Natural killer cell (primary cell): ENCODE results near the gene TRIM37. TPM values are rescaled to one million over a fixed set of nuclear protein-coding genes. Genes with fewer than 3 reads are reported as not detected.
A peak's percentile ranks its signal among the peaks of the same experiment; 100 is the strongest.

Source experiments
- ATAC-seq, 3 donors: fragments of 150-1000 bp in 2 of 3; fragments of 200-7000 bp in 1 of 3; cut with Tn5 transposase; 1 replicate in 1 of 3; 2 replicates in 2 of 3; pipeline ENCODE4 v1.10.0; 2021; ENCODE audit warnings: mild to moderate bottlenecking in 2 of 3, moderate library complexity in 2 of 3
- DNase-seq, 2 donors: peaks; one replicate each; pipeline versions ENCODE4 v3.0.0 to v3.0.0-alpha.2; 2013 to 2021; ENCODE audit warnings: mixed read lengths in 1 of 2
- H3K27ac ChIP-seq: one replicate; pipeline ENCODE4 v1.5.1; 2013; ENCODE audit warnings: mild to moderate bottlenecking, low read length
- H3K27me3 ChIP-seq: one replicate; pipeline ENCODE4 v1.6.1; 2013; ENCODE audit warnings: low read length; ENCODE audit not compliant: control insufficient read depth, insufficient read depth
- H3K36me3 ChIP-seq: one replicate; pipeline ENCODE4 v1.6.1; 2013; ENCODE audit warnings: low read length; ENCODE audit not compliant: control insufficient read depth, insufficient read depth
- H3K4me1 ChIP-seq: one replicate; pipeline ENCODE4 v1.6.1; 2013; ENCODE audit warnings: low read length; ENCODE audit not compliant: control insufficient read depth, insufficient read depth
- H3K4me3 ChIP-seq: one replicate; pipeline ENCODE4 v1.5.1; 2013; ENCODE audit warnings: low read length
- H3K9me3 ChIP-seq: one replicate; pipeline ENCODE4 v1.6.1; 2013; ENCODE audit warnings: low read length; ENCODE audit not compliant: control insufficient read depth, insufficient read depth
- H3K27ac Mint-ChIP-seq, 2 donors: one replicate each; pipeline ENCODE4 v1.8.0; 2022; ENCODE audit warnings: mild to moderate bottlenecking in 2 of 2, mixed read lengths in 2 of 2, moderate library complexity in 1 of 2
- H3K27me3 Mint-ChIP-seq, 2 donors: one replicate each; pipeline ENCODE4 v1.8.0; 2022; ENCODE audit warnings: low read depth in 2 of 2, mixed read lengths in 2 of 2
- H3K36me3 Mint-ChIP-seq: one replicate; pipeline ENCODE4 v1.8.0; 2022; ENCODE audit warnings: mixed read lengths
- H3K4me1 Mint-ChIP-seq, 2 donors: one replicate each; pipeline ENCODE4 v1.8.0; 2022; ENCODE audit warnings: mixed read lengths in 2 of 2
- H3K4me3 Mint-ChIP-seq: one replicate; pipeline ENCODE4 v1.8.0; 2022; ENCODE audit warnings: mild to moderate bottlenecking, moderate library complexity, mixed read lengths
- H3K9me3 Mint-ChIP-seq, 2 donors: one replicate each; pipeline ENCODE4 v1.8.0; 2022; ENCODE audit warnings: mixed read lengths in 2 of 2
- WGBS: methylation state at CpG from one replicate; pipeline ENCODE4 v1.1.7; 2013; ENCODE audit warnings: missing lambda C conversion rate; ENCODE audit not compliant: insufficient coverage; 5-methylcytosine and 5-hydroxymethylcytosine counted together
- intact Hi-C: fragments of 100-400 bp; cut with micrococcal nuclease; formaldehyde crosslinking; loops from one replicate; pipeline ENCODE4 v1.14.2; 2022
- total RNA-seq, 4 donors: library from RNA; stranded (reverse); fragments of 120-200 nt in 1 of 4; gene quantifications; one replicate each; pipeline versions ENCODE4 v1.2.3 to v1.2.4, GENCODE V29; 2013 to 2022
- TF ChIP-seq, protein P1 (sequence below): fragments of 200-600 bp; IDR thresholded peaks from one replicate; pipeline ENCODE4 v1.8.0; 2022; ENCODE audit warnings: antibody characterized with exemption

The TRIM37 gene
- total RNA-seq, 3 donors from 2014 or later (not counting 1 experiment from before 2014, with no cell fraction given): 20.4 to 26.1 (median 21.9) TPM

DNA sequence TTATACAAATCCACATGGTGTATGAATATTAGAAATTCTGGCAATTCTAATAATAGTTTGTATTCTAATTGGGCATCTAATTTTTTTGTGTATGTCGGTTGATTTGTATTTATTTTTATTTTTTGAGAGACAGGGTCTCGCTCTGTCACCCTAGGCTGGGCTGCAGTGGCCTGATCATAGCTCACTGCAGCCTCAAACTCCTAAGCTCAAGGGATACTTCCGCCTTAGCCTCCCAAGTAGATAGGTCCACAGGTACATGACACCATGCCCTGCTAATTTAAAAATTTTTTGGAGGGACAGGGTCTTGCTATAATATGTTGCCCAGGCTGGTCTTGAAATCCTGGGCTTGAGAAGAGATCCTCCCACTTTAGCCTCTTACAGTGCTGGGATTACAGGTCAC lies 104.6 kb downstream of the TRIM37 start:
- Histone ChIP-seq H3K4me3 (no peak overlapping the region), H3K4me1 (peaks cover 6% of the 10 kb centered on the region), H3K27me3 (no peaks in the 10 kb centered on the region), H3K27ac (peak overlapping the region; percentile 71), H3K36me3 (peaks cover 18% of the 10 kb centered on the region), H3K9me3 (no peaks in the 10 kb centered on the region)
- ATAC-seq: no peak
- TF ChIP-seq, protein P1, sequence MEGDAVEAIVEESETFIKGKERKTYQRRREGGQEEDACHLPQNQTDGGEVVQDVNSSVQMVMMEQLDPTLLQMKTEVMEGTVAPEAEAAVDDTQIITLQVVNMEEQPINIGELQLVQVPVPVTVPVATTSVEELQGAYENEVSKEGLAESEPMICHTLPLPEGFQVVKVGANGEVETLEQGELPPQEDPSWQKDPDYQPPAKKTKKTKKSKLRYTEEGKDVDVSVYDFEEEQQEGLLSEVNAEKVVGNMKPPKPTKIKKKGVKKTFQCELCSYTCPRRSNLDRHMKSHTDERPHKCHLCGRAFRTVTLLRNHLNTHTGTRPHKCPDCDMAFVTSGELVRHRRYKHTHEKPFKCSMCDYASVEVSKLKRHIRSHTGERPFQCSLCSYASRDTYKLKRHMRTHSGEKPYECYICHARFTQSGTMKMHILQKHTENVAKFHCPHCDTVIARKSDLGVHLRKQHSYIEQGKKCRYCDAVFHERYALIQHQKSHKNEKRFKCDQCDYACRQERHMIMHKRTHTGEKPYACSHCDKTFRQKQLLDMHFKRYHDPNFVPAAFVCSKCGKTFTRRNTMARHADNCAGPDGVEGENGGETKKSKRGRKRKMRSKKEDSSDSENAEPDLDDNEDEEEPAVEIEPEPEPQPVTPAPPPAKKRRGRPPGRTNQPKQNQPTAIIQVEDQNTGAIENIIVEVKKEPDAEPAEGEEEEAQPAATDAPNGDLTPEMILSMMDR: no peak
- peaks cover 17% of the 10 kb centered on the region for H3K36me3 Mint-ChIP-seq
- whole genome bisulfite sequencing: 86% methylated on average over 3 of the region's 3 CpGs
- H3K27me3 Mint-ChIP-seq: no peaks in the 10 kb centered on the region
- intact Hi-C loops: no loop called here
- no peaks in the 10 kb centered on the region for H3K9me3 Mint-ChIP-seq
- H3K4me3 Mint-ChIP-seq: no peak overlapping the region
- H3K27ac Mint-ChIP-seq: peak overlapping the region in 1 of 2 donors; percentile 85
- H3K4me1 Mint-ChIP-seq: no peaks in the 10 kb centered on the region
- no peak for DNase-seq

DNA sequence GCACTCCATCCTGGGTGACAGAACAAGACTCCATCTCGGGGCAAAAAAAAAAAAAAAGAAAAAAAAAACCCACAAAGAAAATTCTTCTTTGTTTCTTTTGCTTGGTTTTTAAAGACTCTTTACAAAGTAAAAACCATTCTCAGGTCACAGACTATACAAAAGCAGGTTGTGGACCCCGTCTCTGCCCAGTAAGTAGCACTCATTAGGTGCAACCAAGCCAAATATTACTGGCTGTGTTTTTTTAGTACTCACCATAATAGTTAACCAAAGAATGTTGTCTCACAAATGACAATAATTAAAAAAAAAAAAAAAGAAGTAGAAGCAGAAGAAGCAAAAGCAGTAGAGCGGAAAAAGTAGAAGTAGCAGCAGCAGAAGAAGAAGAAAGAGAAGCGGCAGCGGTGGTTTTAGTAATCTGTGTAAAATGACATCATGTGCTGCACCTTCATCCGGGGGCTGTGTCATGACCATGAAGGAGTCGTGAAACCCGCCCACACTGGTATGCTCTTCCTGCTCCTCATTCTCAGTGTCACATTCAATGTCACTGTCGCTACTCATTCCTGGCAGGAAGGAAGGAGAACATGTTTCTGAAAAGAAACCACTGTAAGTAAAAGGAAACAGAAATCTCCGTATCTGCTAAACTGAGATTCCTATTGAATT lies 105.4 kb downstream of the TRIM37 start:
- H3K4me1 ChIP-seq: peaks cover 6% of the 10 kb centered on the region
- Mint-ChIP-seq H3K4me1 (no peaks in the 10 kb centered on the region), H3K4me3 (peak overlapping the region; percentile 72), H3K9me3 (no peaks in the 10 kb centered on the region), H3K27me3 (no peaks in the 10 kb centered on the region), H3K36me3 (peaks cover 17% of the 10 kb centered on the region), H3K27ac (peak overlapping the region; percentile 85 to 89)
- H3K36me3 ChIP-seq: peaks cover 22% of the 10 kb centered on the region
- peak; percentile 22 to 88 for DNase-seq
- H3K27me3 ChIP-seq: no peaks in the 10 kb centered on the region
- H3K4me3 ChIP-seq: peak overlapping the region; percentile 24
- intact Hi-C loops: no loop called here
- TF ChIP-seq, protein P1: no peak
- no peaks in the 10 kb centered on the region for H3K9me3 ChIP-seq
- peak overlapping the region; percentile 71 for H3K27ac ChIP-seq
- 32% methylated on average over 9 of the region's 10 CpGs for WGBS
- peak; percentile 77 to 93 (median 91) for ATAC-seq

- Mint-ChIP-seq H3K27ac (peak overlapping the region in 1 of 2 donors; percentile 89), H3K4me1 (no peaks in the 10 kb centered on the region), H3K27me3 (no peaks in the 10 kb centered on the region), H3K9me3 (no peaks in the 10 kb centered on the region), H3K4me3 (no peak overlapping the region), H3K36me3 (peaks cover 17% of the 10 kb centered on the region)
- WGBS: 100% methylated on average over 1 of the region's 1 CpG
- intact Hi-C loops: no loop called here
- DNase-seq (no peak), ATAC-seq (no peak)
- TF ChIP-seq, protein P1: no peak
- H3K36me3 ChIP-seq: peaks cover 20% of the 10 kb centered on the region
- no peak overlapping the region for H3K27ac ChIP-seq
- H3K4me3 ChIP-seq: no peak overlapping the region
- H3K4me1 ChIP-seq: peaks cover 6% of the 10 kb centered on the region
- no peaks in the 10 kb centered on the region for H3K27me3 ChIP-seq
- no peaks in the 10 kb centered on the region for H3K9me3 ChIP-seq
Measured at GRCh38 chr17:59000022-59000421, 106.7 kb downstream of the TRIM37 start.

- DNase-seq (no peak), ATAC-seq (no peak)
- peaks cover 20% of the 10 kb centered on the region for H3K36me3 ChIP-seq
- no peaks in the 10 kb centered on the region for H3K4me1 Mint-ChIP-seq
- H3K4me3 ChIP-seq: no peak overlapping the region
- peaks cover 6% of the 10 kb centered on the region for H3K4me1 ChIP-seq
- peaks cover 17% of the 10 kb centered on the region for H3K36me3 Mint-ChIP-seq
- H3K9me3 ChIP-seq: no peaks in the 10 kb centered on the region
- no peaks in the 10 kb centered on the region for H3K27me3 ChIP-seq
- H3K27ac ChIP-seq: no peak overlapping the region
- no peaks in the 10 kb centered on the region for H3K27me3 Mint-ChIP-seq
- H3K27ac Mint-ChIP-seq: peak overlapping the region in 1 of 2 donors; percentile 27
- no CpG with 5 or more reads among the region's 1 CpG for WGBS
- H3K9me3 Mint-ChIP-seq: no peaks in the 10 kb centered on the region
- TF ChIP-seq, protein P1: no peak
- H3K4me3 Mint-ChIP-seq: no peak overlapping the region
- intact Hi-C loops: no loop called here
Measured at GRCh38 chr17:58999500-58999899, 107.2 kb downstream of the TRIM37 start.
